ENCODE results near the gene C19orf44.
"Not testable (repeated sequence)": the region's sequence is repeated elsewhere in the genome, so short reads cannot be mapped to it uniquely, and the experiment has no call there.

C19orf44 gene

DNA sequence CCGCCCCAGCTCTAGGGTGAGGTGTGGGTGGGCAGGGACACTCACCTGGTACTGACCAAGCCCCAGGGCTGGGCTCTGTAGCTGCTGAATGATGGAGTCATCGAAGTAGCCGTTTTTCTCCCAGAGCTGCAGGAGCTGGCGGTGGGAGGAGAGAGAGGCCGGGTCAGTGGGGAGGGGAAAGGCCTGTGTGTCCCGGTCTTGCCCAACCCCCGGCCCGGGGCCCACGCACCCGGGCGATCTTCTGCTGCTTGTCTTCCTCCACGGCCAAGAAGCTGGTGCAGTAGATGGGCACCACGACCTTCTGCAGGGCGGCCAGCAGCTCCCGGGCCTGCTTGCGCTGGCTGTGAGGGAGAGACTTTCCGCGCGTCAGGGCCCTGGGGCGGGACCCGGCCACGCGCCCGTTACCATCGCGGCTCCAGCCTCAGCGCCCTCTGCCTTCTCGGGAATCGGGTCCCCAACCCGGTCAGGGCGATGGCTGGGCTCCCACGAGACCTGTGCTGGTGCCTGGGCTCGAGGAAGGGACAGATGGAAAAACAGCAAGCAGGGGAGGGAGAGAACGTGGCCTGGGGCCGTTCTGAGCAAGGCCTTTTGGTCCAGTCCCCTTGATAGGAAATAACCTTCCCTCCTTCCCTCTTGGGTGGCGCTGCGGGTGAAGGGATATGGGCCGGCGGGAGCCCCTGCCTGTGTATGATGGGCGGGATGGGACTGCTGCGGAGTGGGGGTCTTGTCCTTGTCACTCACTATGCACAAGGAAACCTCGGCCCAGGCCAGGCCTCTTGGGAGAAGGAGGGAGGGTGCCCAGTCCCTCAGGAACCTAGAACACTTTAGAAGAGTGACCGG is 34.6 kb downstream of the C19orf44 start:
- FAIRE-seq (no peak), DNase-seq (ENCODE audit: extremely low spot score, insufficient read length, low read depth) (no peak)

DNA sequence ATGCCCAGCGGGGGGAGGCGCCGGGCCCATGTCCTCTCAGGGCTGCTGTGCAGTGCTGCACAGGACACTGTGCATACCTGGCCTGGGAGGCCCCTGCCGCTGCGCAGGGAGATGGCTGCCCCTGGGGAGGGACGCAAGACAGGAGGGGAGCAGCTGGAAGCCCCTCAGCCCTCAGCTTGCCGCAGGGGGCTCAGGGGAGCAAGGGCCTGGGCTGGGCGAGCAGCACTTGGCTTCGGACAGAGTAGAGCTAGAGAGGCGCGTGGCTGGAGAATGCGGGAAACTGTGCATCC is 35.1 kb downstream of the C19orf44 start:
- DNase-seq (ENCODE audit: extremely low spot score, insufficient read length, low read depth) (no peak), FAIRE-seq (no peak)

DNA sequence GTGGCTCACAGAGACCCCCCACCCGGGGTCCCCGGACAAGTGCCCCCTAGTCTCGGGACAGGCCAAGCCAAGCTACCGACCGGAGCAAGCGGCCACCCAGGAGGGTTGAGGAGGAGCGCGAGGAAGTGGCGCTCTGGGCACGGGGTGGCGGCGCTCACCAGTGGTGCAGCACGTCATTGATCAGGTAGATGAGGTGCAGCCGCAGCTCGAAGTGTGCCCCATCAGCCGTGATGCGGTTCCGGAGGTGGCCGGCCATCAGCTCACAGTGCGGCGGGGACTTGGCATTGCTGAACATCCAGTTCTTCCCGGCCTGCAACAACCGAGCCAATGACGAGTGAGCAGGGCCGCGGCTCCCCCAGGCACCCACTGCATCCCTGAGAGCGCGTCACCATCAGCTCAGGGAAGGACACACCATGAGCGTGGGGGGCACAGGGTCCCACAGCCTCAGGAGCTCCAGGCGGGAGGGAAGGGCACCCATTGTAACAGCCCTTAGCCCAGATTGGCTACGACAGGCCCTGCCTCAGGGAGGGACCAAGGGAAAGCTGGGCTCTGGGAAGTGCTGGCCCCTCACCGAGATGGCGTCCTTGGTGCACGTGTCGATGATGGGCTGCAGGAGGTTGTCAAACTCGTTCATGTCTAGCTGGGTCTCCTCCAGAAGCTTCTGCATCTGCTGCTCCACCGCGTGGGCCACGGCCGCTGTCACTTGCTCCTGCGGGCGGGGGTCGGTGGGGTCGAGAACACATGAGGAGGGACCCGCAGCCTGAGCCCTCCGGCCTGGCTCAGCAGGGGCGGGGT is 36.4 kb downstream of the C19orf44 start:
- DNase-seq (ENCODE audit: extremely low spot score, insufficient read length, low read depth) (no peak), FAIRE-seq (no peak)

DNA sequence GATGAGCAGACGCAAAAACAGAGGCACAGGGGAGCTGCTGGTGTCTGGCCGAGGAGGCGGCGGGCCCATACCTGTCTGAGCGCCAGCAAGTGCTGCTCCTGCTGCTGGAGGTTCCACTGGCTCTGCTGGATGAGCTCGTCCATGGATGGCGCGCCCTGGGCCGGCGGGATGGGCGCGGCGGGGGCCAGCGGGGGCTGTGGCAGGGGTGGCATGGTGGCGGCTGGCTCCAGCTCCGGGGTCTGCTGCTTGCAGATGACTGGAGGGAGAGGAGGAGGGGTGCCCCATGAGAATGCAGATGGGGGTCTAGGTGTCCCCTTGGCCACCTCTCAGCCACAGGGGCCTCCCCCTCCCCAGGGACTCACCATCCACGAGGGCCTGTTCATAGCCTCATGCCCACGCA is 39.2 kb downstream of the C19orf44 start:
- no peak for DNase-seq (ENCODE audit: extremely low spot score, insufficient read length, low read depth)
- FAIRE-seq, result no peak

DNA sequence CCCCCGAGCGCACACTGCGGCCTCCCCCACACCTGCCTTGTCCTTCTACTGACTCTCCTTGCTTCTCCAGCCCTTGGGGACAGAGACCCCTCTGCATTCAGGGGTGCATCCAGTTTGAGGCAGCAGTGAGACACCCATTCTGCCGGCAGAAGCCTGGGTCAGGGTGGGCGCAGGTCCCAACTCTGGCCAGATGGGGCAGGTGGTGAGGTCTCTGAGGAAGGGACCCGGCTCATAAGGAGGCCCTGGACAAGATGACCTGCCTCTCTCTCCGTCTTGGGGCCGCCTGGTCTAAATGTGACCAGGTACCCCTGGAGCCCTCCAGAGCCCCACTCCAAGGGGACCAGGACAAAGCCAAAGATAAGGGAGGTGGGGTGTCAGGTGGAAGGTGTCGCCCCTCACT is 39.9 kb downstream of the C19orf44 start:
- FAIRE-seq (no peak), DNase-seq (ENCODE audit: extremely low spot score, insufficient read length, low read depth) (no peak)

DNA sequence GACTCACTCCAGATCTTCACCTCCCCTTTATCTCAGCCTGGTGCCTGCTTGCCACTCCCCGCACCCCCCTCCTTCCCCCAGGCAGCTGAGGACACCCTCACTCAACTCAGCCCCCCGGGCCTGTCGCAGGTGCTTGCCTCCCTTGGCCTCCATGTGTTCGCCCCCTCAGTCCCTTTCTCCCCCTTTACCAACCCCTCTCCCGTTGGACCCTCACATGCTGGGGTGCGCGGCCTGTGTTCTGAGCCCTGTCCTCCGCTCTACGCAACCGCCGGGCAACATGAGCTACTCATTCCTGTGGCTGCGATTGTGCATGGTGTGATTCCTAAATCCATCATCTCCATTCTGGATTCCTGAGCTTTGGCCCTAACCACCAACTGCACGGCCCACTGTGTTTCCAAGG is 40.9 kb downstream of the C19orf44 start:
- no peak for FAIRE-seq
- no peak for DNase-seq (ENCODE audit: extremely low spot score, insufficient read length, low read depth)

DNA sequence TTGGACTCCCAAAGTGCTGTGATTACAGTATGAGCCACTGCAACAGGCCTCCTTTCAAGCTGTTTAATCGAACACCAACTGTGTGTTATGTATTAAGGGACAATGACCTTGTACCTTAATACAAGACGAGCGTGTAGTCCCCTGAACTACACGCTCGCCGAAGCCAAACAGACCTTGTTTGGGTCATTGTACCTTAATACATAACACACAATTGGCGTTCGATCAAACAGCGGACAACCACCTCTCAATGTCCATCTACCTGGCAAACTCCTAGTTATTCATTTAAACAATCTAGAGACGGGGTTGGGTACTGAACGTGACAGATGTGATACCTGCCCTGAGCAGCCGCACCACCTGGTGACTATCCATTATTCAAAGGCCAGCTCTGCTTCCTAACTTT is 44.8 kb downstream of the C19orf44 start:
- DNase-seq (ENCODE audit: extremely low spot score, insufficient read length, low read depth) (no peak), FAIRE-seq (no peak)

DNA sequence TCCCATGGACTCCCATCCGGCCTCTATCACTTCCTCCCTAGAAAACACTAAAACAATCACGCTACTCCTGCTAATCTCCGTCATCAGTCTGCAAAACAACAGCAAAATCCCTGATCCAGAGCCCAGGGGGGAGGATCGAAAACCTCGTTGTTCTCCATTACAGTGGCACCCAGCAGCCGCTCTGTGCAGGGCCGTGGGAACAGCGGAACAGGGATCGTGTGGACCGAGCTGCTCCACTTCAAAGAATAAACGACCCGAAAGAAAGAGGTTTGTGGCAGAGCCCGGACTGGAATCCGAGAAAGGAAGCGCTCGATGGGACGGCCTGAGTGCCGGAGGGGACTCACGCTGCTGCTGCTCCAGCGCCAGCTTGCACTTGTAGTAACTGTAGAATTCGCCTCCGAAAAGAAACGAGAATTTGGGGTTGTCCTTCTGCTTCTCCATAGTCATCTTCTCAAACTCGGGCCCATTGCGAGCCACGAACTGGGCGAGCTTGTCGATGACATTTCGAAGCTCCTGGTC is 45.4 kb downstream of the C19orf44 start:
- DNase-seq (ENCODE audit: extremely low spot score, insufficient read length, low read depth), result no peak
- FAIRE-seq, result no peak

GRCh38 chr19:16542045-16542909 is 46.1 kb downstream of the C19orf44 start, which contains the start of gene CHERP:
TSS of gene CHERP (minus strand) at chr19:16542437. CDS start at chr19:16542378, 59 bp downstream.
- peak; percentile 90 for DNase-seq (ENCODE audit: extremely low spot score, insufficient read length, low read depth)
- peak; percentile 93 for FAIRE-seq

- DNase-seq (ENCODE audit: extremely low spot score, insufficient read length, low read depth) (no peak), FAIRE-seq (no peak)
Observed at GRCh38 chr19:16542910-16543472, 46.8 kb downstream of the C19orf44 start.

DNA sequence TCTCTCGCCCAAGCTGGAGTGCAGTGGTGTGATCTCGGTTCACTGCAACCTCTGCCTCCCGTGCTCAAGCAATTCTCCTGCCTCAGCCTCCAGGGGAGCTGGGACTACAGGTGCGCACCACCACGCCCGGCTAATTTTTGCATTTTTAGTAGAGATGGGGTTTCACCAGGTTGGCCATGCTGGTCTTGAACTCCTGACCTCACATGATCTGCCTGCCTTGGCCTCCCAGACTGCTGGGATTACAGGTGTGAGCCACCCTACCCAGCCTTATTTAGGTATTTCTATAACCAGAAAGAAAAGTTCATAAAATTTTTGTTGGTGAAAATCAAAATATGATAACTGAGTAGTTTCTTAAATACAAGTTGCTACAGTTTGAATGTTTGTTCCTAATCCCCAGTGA is 47.5 kb downstream of the C19orf44 start:
- FAIRE-seq, result not testable (repeated sequence)

DNA sequence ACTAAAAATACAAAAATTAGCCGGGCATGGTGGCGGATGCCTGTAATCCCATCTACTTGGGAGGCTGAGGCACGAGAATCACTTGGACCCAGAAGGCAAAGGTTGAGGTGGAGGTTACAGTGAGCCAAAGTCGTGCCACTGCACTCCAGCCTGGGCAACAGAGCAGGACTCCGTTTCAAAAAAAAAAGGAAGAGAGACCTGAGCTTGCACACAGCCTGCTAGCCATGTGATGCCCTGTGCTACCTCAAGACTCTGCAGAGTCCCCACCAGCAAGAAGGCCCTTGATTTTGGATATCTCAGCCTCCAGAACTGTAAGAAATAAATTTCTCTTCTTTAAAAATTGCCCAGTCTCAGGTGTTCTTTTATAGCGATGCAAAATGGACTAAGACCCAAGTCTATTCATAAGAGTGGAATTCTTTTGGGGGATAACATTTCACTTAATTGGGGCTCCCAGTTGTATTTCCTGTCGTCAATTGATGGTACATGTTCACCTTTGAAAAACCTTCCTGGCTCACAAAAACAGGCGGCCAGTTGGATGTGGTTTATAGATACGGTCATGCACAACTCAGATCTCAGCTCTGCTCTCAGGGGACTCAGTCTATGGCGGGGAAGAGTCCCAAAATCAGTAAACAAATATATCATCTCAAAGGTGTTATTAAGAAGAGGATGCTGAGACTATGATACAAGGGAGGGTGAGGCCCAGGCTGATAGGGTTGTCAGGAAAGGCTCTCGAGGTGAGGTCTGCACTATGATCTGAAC is 48.5 kb downstream of the C19orf44 start:
- DNase-seq (ENCODE audit: extremely low spot score, insufficient read length, low read depth), result no peak
- no peak for FAIRE-seq

More for the DNA sequence above, 47.5 kb downstream of the C19orf44 start:
- not testable (repeated sequence) for DNase-seq (ENCODE audit: extremely low spot score, insufficient read length, low read depth)

GRCh38 chr19:16548956-16549355 is 52.8 kb downstream of the C19orf44 start:
- DNase-seq (ENCODE audit: extremely low spot score, insufficient read length, low read depth) (no peak), FAIRE-seq (no peak)

DNA sequence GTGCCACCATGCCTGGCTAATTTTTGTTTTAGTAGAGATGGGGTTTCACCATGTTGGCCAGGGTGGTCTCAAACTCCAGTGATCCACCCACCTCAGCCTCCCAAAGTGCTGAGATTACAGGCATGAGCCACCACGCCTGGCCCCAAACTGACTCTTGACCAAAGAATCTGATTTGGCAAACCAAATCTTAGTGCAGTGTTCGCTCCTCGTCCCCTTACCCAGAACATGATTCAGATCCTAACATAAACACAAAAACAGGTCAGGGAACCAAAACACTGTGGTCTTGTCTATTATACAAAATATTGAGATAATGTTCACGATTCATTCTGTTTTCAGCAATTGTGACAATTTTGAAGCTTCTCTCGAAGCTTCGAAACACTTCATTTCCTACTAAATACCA is 55.7 kb downstream of the C19orf44 start:
- not testable (repeated sequence) for DNase-seq (ENCODE audit: extremely low spot score, insufficient read length, low read depth); FAIRE-seq

GRCh38 chr19:16554776-16555175 is 58.6 kb downstream of the C19orf44 start:
- no peak for DNase-seq (ENCODE audit: extremely low spot score, insufficient read length, low read depth)
- no peak for FAIRE-seq

DNA sequence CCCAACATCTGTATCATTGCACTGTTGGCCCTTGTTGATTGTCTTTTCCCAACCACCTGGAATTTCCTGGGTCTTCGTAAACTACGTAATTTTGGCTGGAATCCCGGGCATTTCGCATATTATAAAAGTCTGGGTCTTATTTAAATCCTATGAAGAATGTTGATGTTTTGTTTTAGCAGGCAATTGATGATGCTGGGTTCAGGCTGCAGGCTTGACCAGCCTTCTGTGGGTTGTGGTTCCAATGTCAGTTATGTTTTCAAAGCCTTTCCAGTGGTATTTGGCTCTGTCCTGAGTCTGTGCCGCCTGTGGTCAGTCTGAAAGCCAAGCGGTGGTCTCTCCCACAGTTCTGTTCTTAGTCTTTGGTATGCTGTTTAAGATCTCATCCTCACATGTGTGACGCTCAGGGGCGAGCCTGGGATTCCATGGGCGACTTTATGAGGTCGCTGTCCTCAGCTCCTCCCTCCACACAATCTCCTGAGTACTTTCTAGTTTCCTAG is 63.6 kb downstream of the C19orf44 start:
- DNase-seq (ENCODE audit: extremely low spot score, insufficient read length, low read depth), result no peak
- FAIRE-seq, result no peak

DNA sequence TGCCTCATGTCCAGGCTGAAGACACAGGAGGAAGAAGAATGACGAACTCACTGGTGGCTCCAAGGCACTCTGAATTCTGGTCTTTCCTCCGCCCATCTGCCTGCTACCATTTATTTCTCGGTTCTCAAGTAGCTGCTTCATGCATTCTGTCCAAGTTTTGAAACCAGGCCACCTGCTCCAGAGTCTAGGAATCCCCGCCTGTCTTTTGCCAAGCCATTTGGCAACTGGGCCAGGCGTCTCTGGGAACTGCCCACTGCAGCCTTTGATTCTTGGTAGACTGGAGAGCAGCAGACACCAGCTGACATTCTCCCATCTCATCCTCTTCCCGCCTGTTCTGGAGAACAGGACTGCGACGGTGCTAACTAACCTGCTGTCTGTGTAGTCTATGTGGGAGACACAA is 65.2 kb downstream of the C19orf44 start:
- FAIRE-seq, result no peak
- no peak for DNase-seq (ENCODE audit: extremely low spot score, insufficient read length, low read depth)

DNA sequence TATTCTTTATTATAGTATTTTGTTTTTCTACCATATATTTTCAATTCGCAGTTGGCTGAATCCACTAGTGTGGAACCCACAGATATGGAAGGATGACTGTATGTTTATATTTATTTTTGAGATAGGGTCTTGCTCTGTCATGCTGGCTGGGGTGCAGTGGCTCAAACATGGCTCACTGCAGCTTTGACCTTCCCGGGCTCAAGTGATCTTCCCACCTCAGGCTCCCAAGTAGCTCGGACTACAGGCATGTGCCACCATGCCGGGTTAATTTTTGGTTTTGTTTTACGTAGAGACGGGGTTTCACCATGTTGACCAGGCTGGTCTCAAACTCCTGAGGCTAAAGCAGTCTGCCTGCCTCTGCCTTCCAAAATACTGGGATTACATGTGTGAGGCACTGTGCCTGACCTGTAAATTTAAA is 66.4 kb downstream of the C19orf44 start:
- no peak for DNase-seq (ENCODE audit: extremely low spot score, insufficient read length, low read depth)

DNA sequence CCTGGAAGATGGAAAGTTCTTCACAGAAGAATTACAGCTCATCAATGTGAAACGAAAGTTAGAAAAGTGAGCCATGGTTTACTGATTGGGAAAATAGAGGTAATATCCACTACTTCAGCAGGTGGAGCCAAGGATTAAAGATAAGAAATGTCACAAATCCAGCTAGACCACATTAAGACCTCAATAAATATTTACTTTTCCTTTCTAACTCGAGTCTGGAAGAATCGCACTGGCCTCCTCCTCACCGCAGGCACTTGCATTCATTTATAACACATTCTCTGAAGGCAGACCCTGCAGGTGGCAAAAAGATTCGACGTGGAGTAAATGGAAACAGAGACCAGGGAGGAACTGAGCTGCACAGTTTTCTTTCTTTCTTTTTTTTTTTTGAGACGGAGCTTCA is 68.6 kb downstream of the C19orf44 start:
- DNase-seq (ENCODE audit: extremely low spot score, insufficient read length, low read depth), result no peak
- FAIRE-seq, result no peak

More for the DNA sequence above, 66.4 kb downstream of the C19orf44 start:
- no peak for FAIRE-seq
